Neural cell (in vitro differentiated cells): ENCODE data around the gene GPR146.

ENCODE experiments used
- CTCF ChIP-seq: fragments of 450-650 bp; IDR thresholded peaks from 2 replicates; pipeline ENCODE4 v1.5.1; 2014; ENCODE audit warnings: antibody characterized with exemption, mild to moderate bottlenecking, moderate library complexity; ENCODE audit not compliant: poor library complexity, severe bottlenecking
- EP300 ChIP-seq: fragments of 450-650 bp; conservative IDR thresholded peaks from 2 replicates; pipeline ENCODE4 v1.6.1; 2014; ENCODE audit warnings: antibody characterized with exemption, mild to moderate bottlenecking, moderate library complexity; ENCODE audit not compliant: poor library complexity, severe bottlenecking
- EZH2 ChIP-seq: fragments of 200-600, 300-800 bp; shearing (Covaris generic), sonication (generic); IDR thresholded peaks from 2 replicates; pipeline ENCODE4 v1.6.1; 2014; ENCODE audit warnings: antibody characterized with exemption, low read length, borderline replicate concordance, mild to moderate bottlenecking; ENCODE audit not compliant: insufficient read depth, poor library complexity, severe bottlenecking
- MXI1 ChIP-seq: fragments of 450-650 bp; conservative IDR thresholded peaks from 2 replicates; pipeline ENCODE4 v1.6.1; 2014; ENCODE audit warnings: antibody characterized with exemption, mild to moderate bottlenecking; ENCODE audit not compliant: poor library complexity, severe bottlenecking
- POLR2AphosphoS5 ChIP-seq: IDR thresholded peaks from 2 replicates; pipeline ENCODE4 v1.6.1; 2012
- RAD21 ChIP-seq: fragments of 450-650 bp; conservative IDR thresholded peaks from 2 replicates; pipeline ENCODE4 v1.6.1; 2014; ENCODE audit warnings: antibody characterized with exemption, mild to moderate bottlenecking, moderate library complexity
- REST ChIP-seq: IDR thresholded peaks from 2 replicates; pipeline ENCODE4 v1.6.1; 2012; ENCODE audit warnings: borderline replicate concordance
- SMC3 ChIP-seq: fragments of 450-650 bp; conservative IDR thresholded peaks from 2 replicates; pipeline ENCODE4 v1.6.1; 2014; ENCODE audit warnings: antibody characterized with exemption, mild to moderate bottlenecking, moderate library complexity; ENCODE audit not compliant: poor library complexity
- TAF1 ChIP-seq: IDR thresholded peaks from 2 replicates; pipeline ENCODE4 v1.6.1; 2012; ENCODE audit warnings: low read depth

- TF ChIP-seq EZH2 (no peak), POLR2AphosphoS5 (no peak), RAD21 (no peak), CTCF (no peak), REST (no peak), EP300 (no peak), TAF1 (no peak), MXI1 (no peak), SMC3 (no peak)
Observed at GRCh38 chr7:1076184-1077072, 32.1 kb downstream of the GPR146 start.
